ENCODE results near the gene KMT5C. TPM values are rescaled to one million over a fixed set of nuclear protein-coding genes. Genes with fewer than 3 reads are reported as not detected.

KMT5C gene
- total RNA-seq, 4 donors from 2014 or later, result 17.3 to 61.8 (median 39.1) TPM

- DNase-seq (ENCODE audit: low spot score in 2 of 2), result no peak
Observed at GRCh38 chr19:55344444-55344843, 4.8 kb downstream of the KMT5C start.

GRCh38 chr19:55345101-55345817, 5.6 kb downstream of the KMT5C start:
- Histone ChIP-seq H3K36me3 (peaks cover 36% of the 10 kb centered on the region), H3K27me3 (no peaks in the 10 kb centered on the region), H3K27ac (no peak overlapping the region), H3K4me3 (no peak overlapping the region), H3K4me1 (peaks cover 26% of the 10 kb centered on the region), H3K9me3 (no peaks in the 10 kb centered on the region)
- 85% methylated on average over 21 of the region's 22 CpGs for WGBS
- TF ChIP-seq, protein P1, sequence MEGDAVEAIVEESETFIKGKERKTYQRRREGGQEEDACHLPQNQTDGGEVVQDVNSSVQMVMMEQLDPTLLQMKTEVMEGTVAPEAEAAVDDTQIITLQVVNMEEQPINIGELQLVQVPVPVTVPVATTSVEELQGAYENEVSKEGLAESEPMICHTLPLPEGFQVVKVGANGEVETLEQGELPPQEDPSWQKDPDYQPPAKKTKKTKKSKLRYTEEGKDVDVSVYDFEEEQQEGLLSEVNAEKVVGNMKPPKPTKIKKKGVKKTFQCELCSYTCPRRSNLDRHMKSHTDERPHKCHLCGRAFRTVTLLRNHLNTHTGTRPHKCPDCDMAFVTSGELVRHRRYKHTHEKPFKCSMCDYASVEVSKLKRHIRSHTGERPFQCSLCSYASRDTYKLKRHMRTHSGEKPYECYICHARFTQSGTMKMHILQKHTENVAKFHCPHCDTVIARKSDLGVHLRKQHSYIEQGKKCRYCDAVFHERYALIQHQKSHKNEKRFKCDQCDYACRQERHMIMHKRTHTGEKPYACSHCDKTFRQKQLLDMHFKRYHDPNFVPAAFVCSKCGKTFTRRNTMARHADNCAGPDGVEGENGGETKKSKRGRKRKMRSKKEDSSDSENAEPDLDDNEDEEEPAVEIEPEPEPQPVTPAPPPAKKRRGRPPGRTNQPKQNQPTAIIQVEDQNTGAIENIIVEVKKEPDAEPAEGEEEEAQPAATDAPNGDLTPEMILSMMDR (IDR thresholded peaks at IDR 0.05), result no peak
- TF ChIP-seq POLR2A (IDR thresholded peaks at IDR 0.05) (no peak), POLR2AphosphoS5 (IDR thresholded peaks at IDR 0.05) (no peak), EP300 (IDR thresholded peaks at IDR 0.05) (no peak)
- DNase-seq (ENCODE audit: low spot score in 2 of 2), result no peak

More at GRCh38 chr19:55344444-55344843, 4.8 kb downstream of the KMT5C start:
- H3K27me3 ChIP-seq, result no peaks in the 10 kb centered on the region
- H3K9me3 ChIP-seq, result no peaks in the 10 kb centered on the region
- TF ChIP-seq, protein P1 (IDR thresholded peaks at IDR 0.05), result no peak
- TF ChIP-seq POLR2AphosphoS5 (IDR thresholded peaks at IDR 0.05) (no peak), POLR2A (IDR thresholded peaks at IDR 0.05) (no peak), EP300 (IDR thresholded peaks at IDR 0.05) (no peak)
- H3K4me3 ChIP-seq, result no peak overlapping the region
- H3K36me3 ChIP-seq, result peaks cover 36% of the 10 kb centered on the region
- H3K4me1 ChIP-seq, result peaks cover 30% of the 10 kb centered on the region
- WGBS, result 67% methylated on average over 2 of the region's 9 CpGs
- H3K27ac ChIP-seq, result no peak overlapping the region

DNA sequence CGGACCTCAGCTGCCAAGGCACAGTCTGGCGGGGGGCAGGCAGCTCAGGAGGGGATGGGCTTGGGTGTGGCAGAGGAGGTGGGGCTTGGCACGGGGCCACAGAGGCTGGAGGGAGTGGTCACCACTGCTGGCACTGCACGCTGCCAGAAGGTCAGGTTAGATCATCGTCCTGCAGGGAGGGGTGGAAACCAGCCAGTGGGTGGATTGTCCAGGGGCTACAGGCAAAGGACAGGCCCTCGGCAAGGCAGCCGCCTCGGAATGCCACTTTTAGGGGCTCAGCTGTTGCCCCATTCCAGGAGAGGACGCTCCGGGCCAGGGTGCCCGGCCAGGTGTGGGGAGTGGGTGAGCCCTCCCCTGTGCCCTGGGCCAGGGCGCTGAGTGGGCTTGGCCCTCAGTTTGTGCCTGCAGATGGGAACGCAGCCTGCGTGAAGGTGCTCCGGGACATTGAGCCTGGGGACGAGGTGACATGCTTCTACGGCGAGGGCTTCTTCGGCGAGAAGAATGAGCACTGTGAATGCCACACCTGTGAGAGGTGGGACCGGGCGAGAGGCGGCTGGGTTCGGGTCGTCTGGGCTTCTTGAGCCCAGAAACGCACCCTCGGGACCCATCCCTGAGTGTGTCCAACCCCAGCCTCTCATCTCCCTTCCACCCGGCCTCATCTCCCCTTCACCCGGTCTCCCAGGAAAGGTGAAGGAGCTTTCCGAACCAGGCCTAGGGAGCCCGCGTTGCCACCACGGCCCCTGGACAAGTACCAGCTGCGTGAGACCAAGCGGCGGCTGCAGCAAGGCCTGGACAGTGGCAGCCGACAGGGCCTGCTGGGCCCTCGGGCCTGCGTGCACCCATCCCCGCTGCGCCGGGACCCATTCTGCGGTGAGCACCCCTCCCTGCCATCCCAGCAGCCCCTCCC, 6.4 kb downstream of the KMT5C start:
- Histone ChIP-seq H3K4me3 (no peak overlapping the region), H3K9me3 (no peaks in the 10 kb centered on the region), H3K4me1 (peaks cover 18% of the 10 kb centered on the region), H3K27me3 (no peaks in the 10 kb centered on the region), H3K27ac (no peak overlapping the region), H3K36me3 (peaks cover 36% of the 10 kb centered on the region)
- WGBS, result 80% methylated on average over 29 of the region's 43 CpGs
- no peak for TF ChIP-seq POLR2A (IDR thresholded peaks at IDR 0.05)
- TF ChIP-seq EP300 (IDR thresholded peaks at IDR 0.05), result no peak
- TF ChIP-seq, protein P1 (IDR thresholded peaks at IDR 0.05), result no peak
- no peak for TF ChIP-seq POLR2AphosphoS5 (IDR thresholded peaks at IDR 0.05)
- peak in 1 of 2 donors; percentile 78 for DNase-seq (ENCODE audit: low spot score in 2 of 2)

DNA sequence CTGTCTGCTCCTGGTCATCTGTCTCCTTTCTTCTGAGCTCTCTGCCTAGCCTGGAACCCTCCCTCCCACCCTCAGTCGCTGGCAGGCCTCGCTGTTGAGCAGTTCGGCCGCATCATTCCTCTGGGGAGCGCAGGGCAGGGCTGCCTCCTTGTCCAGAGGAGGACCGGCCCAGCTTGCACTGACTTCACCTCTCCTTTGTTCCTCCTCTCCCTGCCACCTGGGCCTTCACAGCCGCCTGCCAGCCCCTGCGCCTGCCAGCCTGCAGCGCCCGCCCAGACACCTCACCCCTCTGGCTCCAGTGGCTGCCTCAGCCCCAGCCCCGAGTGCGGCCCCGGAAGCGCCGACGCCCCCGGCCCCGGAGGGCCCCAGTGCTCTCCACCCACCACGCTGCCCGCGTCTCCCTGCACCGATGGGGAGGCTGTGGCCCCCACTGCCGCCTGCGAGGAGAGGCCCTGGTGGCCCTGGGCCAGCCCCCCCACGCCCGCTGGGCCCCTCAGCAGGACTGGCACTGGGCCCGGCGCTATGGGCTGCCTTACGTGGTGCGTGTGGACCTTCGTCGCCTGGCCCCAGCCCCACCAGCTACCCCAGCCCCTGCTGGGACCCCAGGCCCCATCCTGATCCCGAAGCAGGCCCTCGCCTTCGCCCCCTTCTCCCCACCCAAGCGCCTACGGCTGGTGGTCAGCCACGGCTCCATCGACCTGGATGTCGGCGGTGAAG, 7.2 kb downstream of the KMT5C start:
- DNase-seq (ENCODE audit: low spot score in 2 of 2), result peak in 1 of 2 donors; percentile 58
- H3K4me3 ChIP-seq, result no peak overlapping the region
- H3K9me3 ChIP-seq, result no peaks in the 10 kb centered on the region
- H3K27ac ChIP-seq, result no peak overlapping the region
- TF ChIP-seq POLR2A (IDR thresholded peaks at IDR 0.05) (no peak), POLR2AphosphoS5 (IDR thresholded peaks at IDR 0.05) (no peak), EP300 (IDR thresholded peaks at IDR 0.05) (no peak)
- TF ChIP-seq, protein P1 (IDR thresholded peaks at IDR 0.05), result no peak
- H3K36me3 ChIP-seq, result peaks cover 33% of the 10 kb centered on the region
- peaks cover 10% of the 10 kb centered on the region for H3K4me1 ChIP-seq
- H3K27me3 ChIP-seq, result peaks cover 8% of the 10 kb centered on the region
- 78% methylated on average over 28 of the region's 41 CpGs for WGBS

Measured in suprapubic skin (tissue), 4 donors.